GM18861 (cell line): Measurements from ENCODE around the gene IDH2.
"Not testable (repeated sequence)": the region's sequence is repeated elsewhere in the genome, so short reads cannot be mapped to it uniquely, and the experiment has no call there.

Experiments used
- ATAC-seq: cut with Tn5 transposase; IDR thresholded peaks from one replicate; pipeline ENCODE4 v1.9.1; 2021; ENCODE audit not compliant: unreplicated experiment

IDH2 gene

GRCh38 chr15:90085565-90085964 is 16.7 kb downstream of the IDH2 start:
- no peak for ATAC-seq

GRCh38 chr15:90084876-90085423 is 17.3 kb downstream of the IDH2 start:
- ATAC-seq, result no peak

GRCh38 chr15:90083954-90084607 is 18.2 kb downstream of the IDH2 start:
- no peak for ATAC-seq

- ATAC-seq, result no peak
These were observed 18.8 kb downstream of the IDH2 start for GRCh38 chr15:90083419-90083818.

- ATAC-seq, result no peak
These were observed 20.0 kb downstream of the IDH2 start for GRCh38 chr15:90082140-90082715.

- ATAC-seq, result no peak
These were observed 21.4 kb downstream of the IDH2 start for GRCh38 chr15:90080818-90081393.

- ATAC-seq, result no peak
These were observed 21.9 kb downstream of the IDH2 start for GRCh38 chr15:90080458-90080755.

- no peak for ATAC-seq
These were observed 22.4 kb downstream of the IDH2 start for GRCh38 chr15:90079619-90080457.

- no peak for ATAC-seq
These were observed 23.3 kb downstream of the IDH2 start for GRCh38 chr15:90078965-90079364.

- no peak for ATAC-seq
These were observed 25.6 kb downstream of the IDH2 start for GRCh38 chr15:90076716-90077115.

GRCh38 chr15:90075420-90076289 is 26.6 kb downstream of the IDH2 start:
- ATAC-seq, result no peak

GRCh38 chr15:90074916-90075315 is 27.4 kb downstream of the IDH2 start:
- no peak for ATAC-seq

- ATAC-seq, result no peak
These were observed 28.2 kb downstream of the IDH2 start for GRCh38 chr15:90074023-90074422.

- ATAC-seq, result no peak
These were observed 29.2 kb downstream of the IDH2 start for GRCh38 chr15:90072978-90073640.

GRCh38 chr15:90071220-90071807 is 31.0 kb downstream of the IDH2 start:
- ATAC-seq, result no peak

GRCh38 chr15:90070623-90071022 is 31.6 kb downstream of the IDH2 start:
- ATAC-seq, result not testable (repeated sequence)

- no peak for ATAC-seq
These were observed 34.2 kb downstream of the IDH2 start for GRCh38 chr15:90067953-90068606.

GRCh38 chr15:90067181-90067952 is 34.9 kb downstream of the IDH2 start:
- no peak for ATAC-seq

- ATAC-seq, result no peak
These were observed 36.6 kb downstream of the IDH2 start for GRCh38 chr15:90065682-90066049.
